SK-N-SH (cell line): ENCODE results near the gene CELF2. TPM values are rescaled to one million over a fixed set of nuclear protein-coding genes. Genes with fewer than 3 reads are reported as not detected.

Experiments
- CTCF ChIA-PET: fragments of 300-600, 350-600 bp; formaldehyde crosslinking; extraction: SDS; loops from one replicate; lab custom pipeline; 2021; lab: Yijun Ruan, JAX
- POLR2A ChIA-PET: fragments of 350-600 bp; sonication (Branson Sonifier 250); formaldehyde crosslinking; extraction: SDS; loops from one replicate; lab custom pipeline; 2020; ENCODE audit warnings: antibody characterized with exemption, inconsistent platforms; lab: Yijun Ruan, JAX
- DNase-seq: peaks from one replicate; pipeline ENCODE4 v3.0.0; 2012
- H2AFZ ChIP-seq: fragments of 200-600 bp; sonication (generic); 2 replicates; pipeline ENCODE4 v1.8.1; 2016; ENCODE audit warnings: antibody characterized with exemption, mild to moderate bottlenecking, low read depth
- H3F3A ChIP-seq: fragments of 200-600 bp; sonication (generic); replicated peaks from 2 replicates; pipeline ENCODE3; 2016; ENCODE audit warnings: antibody characterized with exemption, mild to moderate bottlenecking; ENCODE audit not compliant: insufficient read depth
- H3K27ac ChIP-seq, 2 experiments: fragments of 200-500 bp in 1 of 2; fragments of 200-600 bp in 1 of 2; sonication (Bioruptor generic) in 1 of 2; sonication (generic), shearing (Covaris generic) in 1 of 2; 2 replicates each; pipeline versions ENCODE4 v1.5.1 to v1.6.1; 2014 to 2016; ENCODE audit warnings: low read depth in 2 of 2, inconsistent platforms in 1 of 2, low read length in 1 of 2, mild to moderate bottlenecking in 1 of 2, mixed read lengths in 1 of 2
- H3K27me3 ChIP-seq: fragments of 200-600 bp; sonication (generic), shearing (Covaris generic); 2 replicates; pipeline ENCODE4 v1.6.1; 2016; ENCODE audit warnings: mixed run types; ENCODE audit not compliant: insufficient read depth
- H3K36me3 ChIP-seq, 2 experiments: fragments of 200-500 bp in 1 of 2; fragments of 200-600 bp in 1 of 2; sonication (Bioruptor generic) in 1 of 2; sonication (generic) in 1 of 2; replicated peaks in 1 of 2; 2 replicates each; pipeline versions ENCODE3 to v1.5.1; 2014 to 2016; ENCODE audit warnings: low read length in 1 of 2, mild to moderate bottlenecking in 1 of 2; ENCODE audit not compliant: insufficient read depth in 2 of 2, control insufficient read depth in 1 of 2
- H3K4me1 ChIP-seq, 2 experiments: fragments of 200-500 bp in 1 of 2; fragments of 200-600 bp in 1 of 2; sonication (Bioruptor generic) in 1 of 2; sonication (generic), shearing (Covaris generic) in 1 of 2; 2 replicates each; pipeline versions ENCODE4 v1.5.1 to v1.6.1; 2014 to 2016; ENCODE audit warnings: low read depth in 1 of 2, low read length in 1 of 2, mixed run types in 1 of 2; ENCODE audit not compliant: insufficient read depth in 2 of 2, control insufficient read depth in 1 of 2
- H3K4me2 ChIP-seq: fragments of 200-600 bp; sonication (generic), shearing (Covaris generic); 2 replicates; pipeline ENCODE4 v1.6.1; 2017; ENCODE audit warnings: mixed run types
- H3K4me3 ChIP-seq, 2 experiments: fragments of 200-500 bp in 1 of 2; fragments of 200-600 bp in 1 of 2; sonication (Bioruptor generic) in 1 of 2; sonication (generic), shearing (Covaris generic) in 1 of 2; 2 replicates each; pipeline versions ENCODE4 v1.5.1 to v1.8.1; 2014 to 2016; ENCODE audit warnings: low read depth in 2 of 2, inconsistent platforms in 1 of 2, low read length in 1 of 2, mild to moderate bottlenecking in 1 of 2, mixed read lengths in 1 of 2, moderate library complexity in 1 of 2
- H3K79me2 ChIP-seq: fragments of 200-600 bp; sonication (generic); 2 replicates; pipeline ENCODE4 v1.8.1; 2017; ENCODE audit warnings: mild to moderate bottlenecking; ENCODE audit not compliant: insufficient read depth
- H3K9ac ChIP-seq: fragments of 200-600 bp; sonication (generic); 2 replicates; pipeline ENCODE4 v1.6.1; 2017; ENCODE audit warnings: mixed run types
- H3K9me2 ChIP-seq: fragments of 200-600 bp; sonication (generic); 2 replicates; pipeline ENCODE4 v1.6.1; 2017; ENCODE audit warnings: mixed run types
- H3K9me3 ChIP-seq: fragments of 200-600 bp; sonication (generic); 2 replicates; pipeline ENCODE4 v1.6.1; 2017; ENCODE audit warnings: mixed run types, mild to moderate bottlenecking, moderate library complexity
- H4K20me1 ChIP-seq: fragments of 200-600 bp; sonication (generic); 2 replicates; pipeline ENCODE4 v1.6.1; 2017; ENCODE audit warnings: mild to moderate bottlenecking, mixed run types; ENCODE audit not compliant: insufficient read depth
- CHD2 ChIP-seq: fragments of 150-350 bp; IDR thresholded peaks from 2 replicates; pipeline ENCODE4 v1.6.1; 2018; ENCODE audit warnings: low read length; ENCODE audit not compliant: partially characterized antibody
- CTCF ChIP-seq: fragments of 200-600 bp; sonication (generic); IDR thresholded peaks from 2 replicates; pipeline ENCODE4 v1.6.1; 2017; ENCODE audit warnings: antibody characterized with exemption, mild to moderate bottlenecking, moderate library complexity
- ELF1 ChIP-seq: IDR thresholded peaks from 2 replicates; pipeline ENCODE4 v1.4.0; 2012
- EZH2phosphoT487 ChIP-seq: fragments of 200-600 bp; sonication (generic); IDR thresholded peaks from 2 replicates; pipeline ENCODE4 v1.6.1; 2017; ENCODE audit warnings: low read depth, mixed run types, mild to moderate bottlenecking, antibody characterized with exemption, moderate library complexity, borderline replicate concordance
- GATA2 ChIP-seq: sonication (generic); formaldehyde crosslinking; IDR thresholded peaks from 2 replicates; pipeline ENCODE4 v1.5.0; 2020; ENCODE audit warnings: mild to moderate bottlenecking, missing genetic modification reagents
- MEF2A ChIP-seq: IDR thresholded peaks from 2 replicates; pipeline ENCODE4 v1.4.0; 2012; ENCODE audit warnings: low read depth, borderline replicate concordance
- NFIC ChIP-seq: IDR thresholded peaks from 2 replicates; pipeline ENCODE4 v1.4.0; 2012; ENCODE audit warnings: borderline replicate concordance
- NRF1 ChIP-seq: IDR thresholded peaks from 2 replicates; pipeline ENCODE4 v1.6.1; 2012; ENCODE audit warnings: low read depth, mild to moderate bottlenecking, low read length
- RCOR1 ChIP-seq: fragments of 150-350 bp; IDR thresholded peaks from 2 replicates; pipeline ENCODE4 v1.6.1; 2017; ENCODE audit warnings: antibody characterized with exemption, low read length
- REST ChIP-seq: IDR thresholded peaks from 2 replicates; pipeline ENCODE4 v1.6.1; 2012; ENCODE audit warnings: mild to moderate bottlenecking, low read depth, low read length, moderate library complexity
- RFX5 ChIP-seq: IDR thresholded peaks from 2 replicates; pipeline ENCODE4 v1.6.1; 2012; ENCODE audit warnings: mild to moderate bottlenecking, improper control_type of control experiment, low read length
- RXRA ChIP-seq: IDR thresholded peaks from 2 replicates; pipeline ENCODE4 v1.4.0; 2012; ENCODE audit warnings: low read depth, mild to moderate bottlenecking, borderline replicate concordance
- SIN3A ChIP-seq: IDR thresholded peaks from 2 replicates; pipeline ENCODE4 v1.6.1; 2012; ENCODE audit warnings: low read depth, mild to moderate bottlenecking, low read length, moderate library complexity, borderline replicate concordance
- SMC3 ChIP-seq: IDR thresholded peaks from 2 replicates; pipeline ENCODE4 v1.6.1; 2012; ENCODE audit warnings: low read depth, low read length, improper control_type of control experiment
- TAF1 ChIP-seq: IDR thresholded peaks from 2 replicates; pipeline ENCODE4 v1.6.1; 2012; ENCODE audit warnings: low read depth, mild to moderate bottlenecking, low read length, moderate library complexity, borderline replicate concordance
- TCF12 ChIP-seq: IDR thresholded peaks from 2 replicates; pipeline ENCODE4 v1.4.0; 2012
- USF2 ChIP-seq: fragments of 150-350 bp; IDR thresholded peaks from 2 replicates; pipeline ENCODE4 v1.6.1; 2017; ENCODE audit warnings: antibody characterized with exemption, low read length, low read depth, borderline replicate concordance
- WGBS: methylation state at CpG from one replicate; pipeline ENCODE4 v1.1.6; 2017; ENCODE audit warnings: low lambda C conversion rate; 5-methylcytosine and 5-hydroxymethylcytosine counted together
- polyA plus RNA-seq, 3 experiments: library from polyadenylated mRNA; depleted of rRNA; stranded (reverse); fragments of >200 nt; gene quantifications; 2 replicates each; pipeline ENCODE4 v1.2.3, GENCODE V29; 2012
- TF ChIP-seq, protein P1 (sequence below): IDR thresholded peaks from 2 replicates; pipeline ENCODE4 v1.4.0; 2012; ENCODE audit warnings: low read depth
- TF ChIP-seq, protein P2 (sequence below): fragments of 150-350 bp; IDR thresholded peaks from 2 replicates; pipeline ENCODE4 v1.6.1; 2016; ENCODE audit warnings: mild to moderate bottlenecking, low read depth, low read length

CELF2 gene
- polyA plus RNA-seq, 1 of the 3 experiments (the other 2 are of a cell fraction), result 0.03 TPM

DNA sequence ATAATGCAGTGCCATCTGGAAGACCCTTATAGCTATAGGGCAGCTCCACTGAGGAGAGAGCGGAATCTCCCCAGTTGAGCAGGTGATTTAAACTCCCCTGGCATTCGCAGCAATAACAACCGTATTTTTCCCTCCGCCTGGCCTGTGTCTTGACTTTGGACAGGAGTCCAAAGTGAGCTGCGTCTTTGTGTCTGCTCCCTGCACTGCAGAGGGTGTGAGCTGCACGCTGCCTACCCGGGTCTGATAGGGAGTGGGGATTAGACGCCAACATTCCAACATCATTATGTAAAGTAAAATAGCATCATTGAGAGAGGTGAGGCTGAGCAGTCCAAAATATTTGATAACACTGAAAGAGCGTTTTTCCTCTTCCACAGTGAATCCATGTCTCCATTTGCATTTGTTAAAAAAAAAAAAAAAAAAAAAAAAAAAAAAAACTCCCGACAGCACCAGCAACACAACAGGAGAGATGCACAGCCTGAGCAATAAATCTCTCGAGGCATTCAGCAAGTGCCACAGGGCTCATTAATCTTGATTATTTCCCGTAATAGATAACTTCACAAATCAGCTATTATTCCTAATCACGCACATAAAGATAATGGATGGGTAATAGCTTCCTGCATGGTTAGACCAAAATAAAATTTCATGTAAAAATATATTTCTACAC lies 68.6 kb downstream of the CELF2 start:
- Histone ChIP-seq H2AFZ (no peak overlapping the region), H4K20me1 (no peaks in the 10 kb centered on the region), H3K79me2 (no peaks in the 10 kb centered on the region), H3K36me3 (no peaks in the 10 kb centered on the region), H3K4me2 (no peak overlapping the region), H3F3A (no peaks in the 10 kb centered on the region), H3K27me3 (no peaks in the 10 kb centered on the region), H3K9me3 (no peaks in the 10 kb centered on the region), H3K9ac (no peak overlapping the region), H3K9me2 (no peaks in the 10 kb centered on the region), H3K27ac (no peak overlapping the region), H3K4me3 (no peak overlapping the region), H3K4me1 (peaks cover 0 to 2% of the 10 kb centered on the region in 2 experiments; a peak in 1 of 4 replicates)
- TF ChIP-seq EZH2phosphoT487 (no peak), NFIC (no peak), SIN3A (no peak), TCF12 (no peak), MEF2A (no peak), RFX5 (no peak), RCOR1 (no peak), CHD2 (no peak), GATA2 (CRISPR knock-in tag) (no peak), ELF1 (no peak), SMC3 (no peak), CTCF (no peak)
- TF ChIP-seq, protein P1, sequence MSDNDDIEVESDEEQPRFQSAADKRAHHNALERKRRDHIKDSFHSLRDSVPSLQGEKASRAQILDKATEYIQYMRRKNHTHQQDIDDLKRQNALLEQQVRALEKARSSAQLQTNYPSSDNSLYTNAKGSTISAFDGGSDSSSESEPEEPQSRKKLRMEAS, result no peak
- TF ChIP-seq, protein P2, sequence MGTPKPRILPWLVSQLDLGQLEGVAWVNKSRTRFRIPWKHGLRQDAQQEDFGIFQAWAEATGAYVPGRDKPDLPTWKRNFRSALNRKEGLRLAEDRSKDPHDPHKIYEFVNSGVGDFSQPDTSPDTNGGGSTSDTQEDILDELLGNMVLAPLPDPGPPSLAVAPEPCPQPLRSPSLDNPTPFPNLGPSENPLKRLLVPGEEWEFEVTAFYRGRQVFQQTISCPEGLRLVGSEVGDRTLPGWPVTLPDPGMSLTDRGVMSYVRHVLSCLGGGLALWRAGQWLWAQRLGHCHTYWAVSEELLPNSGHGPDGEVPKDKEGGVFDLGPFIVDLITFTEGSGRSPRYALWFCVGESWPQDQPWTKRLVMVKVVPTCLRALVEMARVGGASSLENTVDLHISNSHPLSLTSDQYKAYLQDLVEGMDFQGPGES, result no peak
- DNase-seq, result no peak
- POLR2A ChIA-PET, result no interaction called here
- CTCF ChIA-PET, result interaction anchor here (0.8 kb wide), 1 partner anchor 13 kb away, joined by 3 read pairs; no protein-coding TSS in a partner anchor
- WGBS, result 44% methylated on average over 11 of the region's 13 CpGs

DNA sequence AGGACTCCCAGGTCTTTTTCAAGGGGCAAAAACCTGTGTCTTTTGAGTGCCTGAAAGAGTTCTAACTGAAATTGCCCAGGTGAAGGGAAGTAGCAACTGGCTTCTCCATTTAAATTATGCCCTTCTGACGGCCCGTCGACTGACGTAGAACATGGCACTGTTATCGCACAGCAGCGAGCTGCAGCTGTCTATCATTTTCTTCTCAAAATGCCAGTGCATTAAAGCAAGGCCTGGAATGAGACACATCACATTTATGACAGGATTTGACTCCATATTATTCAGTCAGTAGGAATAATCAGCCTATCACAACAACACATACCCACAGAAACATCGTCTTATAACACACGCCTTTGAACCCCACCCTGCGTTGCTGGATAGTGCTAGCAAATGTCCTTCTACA lies 69.7 kb downstream of the CELF2 start:
- Histone ChIP-seq H3K4me1 (no peaks in the 10 kb centered on the region; a peak in 1 of 4 replicates), H2AFZ (no peak overlapping the region), H3K4me3 (no peak overlapping the region), H3K9ac (no peak overlapping the region), H3F3A (no peaks in the 10 kb centered on the region), H3K79me2 (no peaks in the 10 kb centered on the region), H3K9me2 (no peaks in the 10 kb centered on the region), H3K36me3 (no peaks in the 10 kb centered on the region), H3K9me3 (no peaks in the 10 kb centered on the region), H3K4me2 (no peak overlapping the region), H4K20me1 (no peaks in the 10 kb centered on the region), H3K27ac (no peak overlapping the region), H3K27me3 (no peaks in the 10 kb centered on the region)
- POLR2A ChIA-PET, result no interaction called here
- no peak for DNase-seq
- CTCF ChIA-PET, result no interaction called here
- 68% methylated on average over 9 of the region's 9 CpGs for WGBS
- TF ChIP-seq NRF1 (no peak), USF2 (no peak), TAF1 (no peak), REST (no peak), MEF2A (no peak), RXRA (no peak), SMC3 (no peak)
